HG03045 (cell line): ENCODE measurements around the gene KAZN.

ENCODE experiments used
- ATAC-seq: cut with Tn5 transposase; IDR thresholded peaks from one replicate; pipeline ENCODE4 v1.9.1; 2021; ENCODE audit warnings: mild to moderate bottlenecking, moderate library complexity; ENCODE audit not compliant: unreplicated experiment

KAZN gene

DNA sequence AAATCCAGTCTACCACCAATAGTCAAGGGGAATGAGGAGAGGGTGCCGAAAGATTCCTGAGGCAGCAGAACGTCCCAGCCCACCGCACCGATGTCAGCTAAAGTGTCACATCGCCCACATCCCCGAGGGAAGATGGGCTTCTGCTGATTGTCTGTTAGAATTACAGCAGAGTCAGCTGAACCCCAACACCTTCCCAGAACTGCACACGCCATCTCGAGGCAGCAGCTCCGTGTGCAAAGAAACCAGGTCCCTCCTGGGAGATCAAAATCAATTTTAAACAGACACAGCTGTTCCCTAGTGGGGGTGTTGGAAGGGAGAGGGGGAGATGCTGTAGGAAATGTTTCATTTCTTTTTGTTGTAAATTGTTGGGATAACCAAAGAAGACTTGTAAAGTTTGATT is 12.8 kb upstream of the KAZN start:
- ATAC-seq: no peak

DNA sequence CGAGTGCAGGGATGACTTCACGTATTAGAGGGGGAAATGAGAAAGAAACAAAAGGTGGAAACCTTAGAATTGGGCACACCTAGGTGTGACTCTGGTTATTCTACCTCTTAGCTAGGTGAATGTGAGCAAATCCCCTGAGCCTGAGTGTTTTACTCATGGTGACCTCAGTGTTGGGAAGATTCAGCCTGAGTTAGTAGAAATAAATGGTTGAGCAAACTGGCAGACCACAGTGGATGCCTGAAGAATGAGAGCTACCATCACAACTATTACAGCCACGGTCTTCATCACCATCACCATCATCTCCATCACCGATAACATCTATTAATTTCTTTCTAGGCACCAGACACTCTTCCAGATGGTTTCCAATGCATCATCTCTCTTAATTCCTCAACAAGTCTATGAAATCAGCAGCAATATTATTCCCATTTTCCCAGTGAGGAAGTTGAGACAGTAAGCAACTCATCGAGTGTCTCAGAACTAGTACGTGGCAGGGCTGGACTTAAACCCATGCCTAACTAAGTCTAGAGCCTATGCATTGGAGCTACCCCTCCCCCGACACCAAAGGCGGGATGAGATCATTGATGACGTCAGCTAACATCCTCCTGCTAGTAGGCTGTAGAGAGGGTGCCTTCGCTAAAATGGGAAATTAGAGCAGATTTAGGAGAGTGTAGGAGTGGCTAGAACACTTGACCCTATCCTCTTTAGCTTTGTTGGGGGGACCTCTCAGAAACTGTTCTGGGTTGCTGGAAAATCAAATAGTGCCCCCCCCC is 7.9 kb upstream of the KAZN start:
- no peak for ATAC-seq

DNA sequence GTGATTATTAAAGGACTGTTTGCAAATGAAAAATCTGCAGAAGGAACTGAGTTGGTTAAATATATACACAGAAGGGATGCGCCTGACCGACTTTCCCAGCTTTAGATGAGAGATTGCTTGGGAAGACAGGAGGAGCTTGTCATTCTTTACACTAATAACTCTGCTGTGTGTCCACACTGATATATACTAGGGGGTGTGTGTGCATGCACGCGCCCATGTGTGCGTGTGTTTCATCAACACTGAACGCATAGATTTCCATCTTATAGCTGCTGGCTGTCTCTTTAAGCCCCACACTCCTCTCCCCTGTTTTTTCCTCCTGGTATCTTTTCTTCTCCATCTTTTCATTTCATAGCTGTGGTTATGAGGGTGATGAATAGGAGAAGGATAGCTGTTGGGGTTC is 6.9 kb upstream of the KAZN start:
- no peak for ATAC-seq

DNA sequence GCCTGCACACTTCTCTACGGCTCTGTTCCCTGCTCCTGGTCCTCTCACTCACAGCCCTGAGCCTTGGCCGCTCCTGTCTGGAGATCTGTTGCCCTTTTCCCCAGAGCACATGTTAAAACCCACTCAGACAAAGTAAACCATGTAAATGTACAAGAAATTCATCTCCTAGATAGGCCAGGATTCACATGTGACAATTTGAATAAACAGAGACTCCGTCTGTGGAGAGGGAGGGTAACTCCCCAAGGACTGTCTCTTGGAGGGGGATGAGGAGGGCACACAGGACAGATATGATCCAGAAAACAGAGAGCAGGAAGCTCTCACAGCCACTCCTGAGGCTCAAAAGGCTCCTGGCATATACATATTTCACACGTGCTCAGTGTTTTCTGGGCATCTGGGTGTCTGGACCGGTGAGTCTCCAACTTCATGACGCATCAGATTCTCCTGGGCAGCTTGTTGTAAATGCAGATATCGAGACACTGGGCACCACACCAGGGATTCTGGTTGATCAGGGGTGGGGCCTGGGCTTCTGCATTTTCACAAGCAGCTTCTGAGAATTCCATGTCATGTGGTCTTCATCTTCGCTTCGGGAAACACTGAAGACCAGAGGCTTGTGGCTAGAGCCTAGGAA is 6.4 kb upstream of the KAZN start:
- ATAC-seq: no peak

DNA sequence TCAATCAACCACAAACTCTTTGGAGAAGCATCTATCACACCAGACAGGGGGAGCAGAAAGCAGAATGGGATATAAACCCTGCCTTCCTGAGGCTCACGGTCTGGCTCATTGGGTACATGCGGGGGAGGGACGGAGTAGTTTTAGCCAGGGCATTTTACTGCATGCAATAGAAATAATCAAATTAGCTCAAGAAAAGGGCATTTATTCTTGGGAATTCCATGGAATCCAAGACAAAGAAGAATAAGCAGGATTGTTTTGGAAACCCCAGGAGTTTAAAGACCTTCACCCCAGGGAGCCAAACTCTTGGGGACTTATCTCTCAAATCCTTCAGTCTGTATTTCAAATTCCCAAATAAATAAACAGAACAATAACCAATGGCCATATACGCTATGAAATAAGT is 5.2 kb upstream of the KAZN start:
- no peak for ATAC-seq

DNA sequence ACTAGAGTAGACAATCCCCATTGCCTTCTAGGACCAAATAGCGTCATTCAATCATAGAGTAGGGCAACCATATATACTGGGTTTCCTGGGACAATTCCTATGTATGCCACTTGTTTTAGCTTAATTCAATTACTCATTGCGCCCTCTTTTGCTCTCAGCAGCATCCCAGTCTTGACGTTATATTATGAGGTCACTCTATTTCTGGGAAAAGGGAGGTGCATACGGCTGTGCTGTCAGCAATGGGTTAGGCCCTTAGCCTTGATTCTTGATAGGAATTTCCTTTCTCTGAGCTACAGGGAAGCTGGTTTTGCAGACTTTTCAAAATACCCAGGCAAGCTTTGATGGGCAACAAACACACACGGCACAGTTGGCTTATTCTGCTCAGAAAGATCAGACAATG is 4.4 kb upstream of the KAZN start:
- ATAC-seq: no peak

DNA sequence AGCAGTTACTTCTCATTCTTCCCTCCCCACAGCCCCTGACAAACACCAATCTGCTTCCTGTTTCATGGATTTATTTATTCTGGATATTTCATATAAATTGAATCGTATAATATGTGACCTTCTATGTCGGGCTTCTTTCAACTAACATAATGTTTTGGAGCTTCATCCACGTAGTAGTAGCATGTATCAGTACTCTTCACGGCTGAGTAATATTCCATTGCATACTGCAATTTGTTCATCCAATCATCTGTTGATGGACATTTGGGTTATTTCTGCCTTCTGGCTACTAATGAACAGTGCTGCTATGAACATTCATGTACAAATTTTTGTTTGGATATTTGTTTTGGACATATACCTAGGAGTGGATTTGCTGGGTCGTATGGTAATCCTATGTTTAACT is 1.9 kb upstream of the KAZN start:
- no peak for ATAC-seq

DNA sequence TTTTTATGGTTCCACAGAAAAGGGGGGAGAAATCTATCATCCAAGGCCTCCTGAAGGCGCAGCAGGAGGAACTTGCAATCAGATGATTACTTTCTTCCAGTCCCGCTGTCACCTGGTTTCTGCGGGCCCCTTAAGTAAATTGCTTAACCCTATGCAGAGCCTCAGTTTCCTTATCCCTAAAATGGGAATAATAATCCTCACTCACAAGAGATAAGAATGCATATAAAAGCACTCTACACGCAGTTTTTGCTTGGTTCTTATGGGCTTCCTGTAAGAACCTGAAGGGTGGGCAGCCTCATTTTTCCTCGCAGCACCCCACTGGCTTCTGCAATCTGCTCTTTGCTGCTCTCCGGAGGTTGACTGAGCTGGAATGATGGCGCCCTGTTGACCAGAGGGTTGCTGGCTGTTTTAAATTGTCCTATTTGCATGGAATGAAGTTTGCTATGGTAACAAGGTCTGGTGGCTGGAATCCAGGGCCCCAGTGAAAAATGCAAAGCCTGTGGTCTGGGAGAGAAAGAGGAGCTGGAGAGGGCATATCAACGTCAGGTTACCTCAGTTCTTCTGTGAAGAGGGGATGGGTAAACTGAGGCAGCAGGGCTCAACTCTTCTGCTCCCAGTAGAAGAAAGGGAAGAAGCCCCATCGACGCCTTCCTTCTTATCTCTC is 1.0 kb upstream of the KAZN start:
- ATAC-seq: no peak

DNA sequence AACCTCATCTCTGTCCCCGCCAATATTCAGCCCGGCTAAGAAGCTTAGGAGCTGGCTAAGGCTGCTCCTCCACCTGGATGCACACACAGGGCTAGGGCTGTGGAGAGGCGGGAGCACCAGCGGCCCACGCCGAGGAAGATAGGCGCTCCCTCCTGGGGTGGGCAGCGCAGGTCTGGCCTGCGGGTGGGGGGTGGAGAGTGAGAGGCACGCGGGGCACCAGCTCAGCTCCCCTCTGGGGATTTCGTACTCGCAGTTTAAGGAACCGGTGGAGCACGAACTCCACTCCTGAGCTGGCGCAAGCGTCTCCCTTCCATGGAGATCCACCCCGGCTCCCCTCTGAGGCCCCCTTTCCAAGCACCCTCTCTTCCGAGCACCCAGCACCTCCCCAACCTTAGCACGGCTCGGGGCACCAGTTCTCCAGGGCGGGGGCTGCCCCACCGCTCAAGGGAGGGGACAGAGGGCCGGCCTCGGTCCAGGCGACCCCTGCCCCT is 433 bp upstream of the KAZN start:
- no peak for ATAC-seq

DNA sequence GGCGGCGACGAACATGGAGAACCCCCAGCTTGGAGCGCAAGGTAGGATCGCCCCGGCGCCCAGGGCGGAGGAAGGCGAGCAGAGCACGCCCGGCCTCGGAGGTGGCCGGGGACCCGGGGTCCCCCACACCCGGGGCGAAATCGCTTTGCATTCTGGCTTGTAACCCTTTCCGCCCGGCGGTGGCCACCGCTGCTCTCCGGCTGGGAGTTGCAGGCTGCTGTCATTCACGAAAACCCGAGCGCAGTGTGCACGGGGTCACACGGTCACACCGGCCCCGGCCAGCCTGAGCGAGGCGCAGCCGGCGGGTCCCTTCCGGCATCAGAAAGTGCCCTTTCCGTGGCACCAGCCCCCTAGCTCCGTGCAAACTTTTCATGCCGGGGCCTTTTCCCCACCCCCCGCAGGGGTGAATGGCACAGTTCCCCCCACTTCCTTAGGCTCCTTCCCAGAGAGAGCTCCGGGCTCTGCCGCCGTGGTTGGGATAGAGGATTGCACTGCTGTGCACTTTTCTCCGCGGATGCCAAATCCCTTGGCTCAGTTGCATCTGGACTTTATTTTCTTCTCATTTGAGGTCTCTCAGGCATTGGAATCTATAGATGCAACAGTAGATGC is 802 bp downstream of the KAZN start:
- no peak for ATAC-seq

DNA sequence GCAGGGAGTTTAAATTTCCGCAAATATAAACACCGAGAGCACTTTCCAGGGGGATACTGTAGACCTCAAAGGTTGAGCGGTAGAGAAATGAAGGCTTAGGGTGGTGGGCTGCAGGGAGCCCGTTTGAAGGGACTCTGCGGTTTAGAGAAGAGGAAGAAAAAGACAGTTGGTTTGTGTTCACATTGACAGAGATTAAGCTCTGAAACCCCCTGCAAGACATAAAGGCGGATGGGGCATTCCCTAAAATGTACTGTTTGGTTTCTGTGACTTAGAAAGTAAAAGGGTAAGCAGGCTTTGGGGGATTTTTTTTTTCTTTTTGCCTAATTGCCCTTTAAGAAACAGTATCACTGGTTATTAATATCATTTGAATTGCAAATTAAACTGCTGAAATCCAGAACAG is 1.3 kb downstream of the KAZN start:
- no peak for ATAC-seq

DNA sequence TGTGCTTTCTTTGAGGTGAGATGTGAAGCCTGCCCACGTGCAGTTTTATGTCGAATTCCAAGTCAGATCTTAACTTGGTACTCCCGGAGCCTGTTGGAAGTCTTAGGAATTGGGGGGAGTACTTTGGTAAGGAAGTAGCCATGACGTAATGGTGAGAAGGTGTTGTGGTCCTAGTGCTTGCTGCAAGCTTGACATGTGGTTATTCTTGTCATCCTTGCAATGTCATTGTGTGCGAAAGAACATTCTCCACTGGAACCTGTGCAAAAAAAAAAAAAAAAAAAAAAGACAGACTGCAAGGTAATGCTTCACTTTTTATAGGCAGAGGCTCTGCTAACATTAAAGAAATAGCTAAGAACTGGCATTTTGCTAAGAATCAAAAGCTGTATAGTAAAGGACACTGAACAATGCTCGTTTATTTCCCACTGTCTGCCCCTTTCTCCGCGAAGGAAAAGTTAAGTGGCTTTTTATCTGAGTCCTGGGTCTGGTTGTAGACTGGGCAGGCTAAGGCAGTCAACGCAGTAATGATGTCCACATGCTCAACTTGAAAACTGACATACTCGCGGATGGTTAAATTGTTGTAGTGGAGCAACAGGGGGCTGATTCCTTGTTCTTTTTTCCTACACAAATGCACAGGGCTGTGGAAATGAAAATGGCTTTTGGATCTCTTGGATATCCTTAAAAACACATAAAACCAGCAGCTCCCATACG is 2.1 kb downstream of the KAZN start:
- no peak for ATAC-seq

DNA sequence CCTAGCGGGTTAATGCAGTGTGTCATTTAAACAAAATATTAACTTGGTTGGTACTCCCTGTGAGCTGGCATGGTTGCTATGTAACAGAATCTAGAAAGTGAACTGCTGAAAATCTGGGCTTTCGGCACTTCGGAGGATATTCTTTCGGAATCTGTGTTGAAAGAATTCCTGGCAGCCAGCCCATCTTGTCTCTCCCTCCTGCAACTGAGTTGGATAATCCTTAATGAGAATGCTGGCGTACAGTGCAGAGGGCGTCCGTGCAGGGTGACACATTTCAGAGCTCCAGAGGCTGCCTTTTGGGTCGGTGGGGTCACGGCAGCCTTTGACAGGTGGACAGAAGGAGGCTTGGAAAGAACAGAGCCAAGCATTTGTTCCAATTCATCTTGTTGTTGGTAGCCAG is 3.7 kb downstream of the KAZN start:
- ATAC-seq: no peak

DNA sequence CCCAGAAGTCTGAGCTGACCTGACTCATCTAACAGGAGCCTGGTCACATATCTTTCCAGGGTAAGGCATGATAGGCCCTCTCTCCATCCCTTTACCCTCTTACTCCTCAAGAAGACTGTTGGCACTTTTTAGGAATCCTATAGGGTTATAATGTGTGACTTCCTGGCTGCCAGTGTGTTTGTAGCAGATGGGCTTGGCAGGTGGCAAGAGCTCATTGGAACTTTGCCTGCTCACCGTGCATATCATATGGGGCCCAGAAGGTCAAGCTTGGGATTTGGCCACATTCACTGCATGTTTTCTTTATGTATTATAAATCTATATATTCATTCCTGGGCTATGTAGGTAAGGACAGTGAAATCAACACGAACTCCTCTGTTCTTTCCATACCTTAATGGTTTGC is 5.2 kb downstream of the KAZN start:
- no peak for ATAC-seq

DNA sequence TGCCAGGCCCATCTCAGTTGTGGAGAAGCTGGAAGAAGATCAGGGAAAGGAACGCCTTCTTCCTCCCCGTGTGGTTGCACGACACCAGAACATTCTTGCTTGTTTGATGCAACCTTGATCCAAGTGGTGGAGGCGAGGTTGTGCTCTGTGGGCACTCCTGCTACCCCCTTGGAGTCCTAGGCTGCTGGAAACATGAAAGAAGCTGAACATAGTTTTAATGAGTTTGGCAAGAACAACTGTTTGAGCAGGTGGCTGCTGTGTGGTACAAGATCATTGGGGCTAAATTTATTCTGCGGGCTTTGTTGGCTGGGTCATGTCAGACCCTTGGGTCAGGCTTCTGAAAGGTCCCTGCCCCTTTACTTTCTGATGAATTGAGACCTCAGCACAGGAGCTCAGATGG is 5.9 kb downstream of the KAZN start:
- no peak for ATAC-seq

DNA sequence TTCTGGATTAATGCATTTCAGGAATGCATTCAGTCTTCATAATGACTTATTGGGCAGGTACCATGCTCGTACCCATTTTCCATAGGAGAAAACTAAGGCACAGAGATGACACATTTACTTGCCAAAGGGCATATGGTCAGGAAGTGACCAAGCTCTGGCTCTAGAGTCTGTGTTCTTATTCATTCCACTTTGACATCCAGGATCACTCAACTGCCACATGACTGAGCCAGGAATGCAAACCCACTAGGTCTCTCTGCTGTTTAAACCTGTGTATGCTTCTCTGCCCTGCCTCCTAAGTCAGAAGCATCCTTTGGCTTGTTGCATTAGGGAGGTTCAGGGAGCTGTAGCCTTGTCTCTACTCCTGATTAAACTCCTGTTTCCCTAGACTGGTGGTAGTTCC is 7.5 kb downstream of the KAZN start:
- ATAC-seq: no peak

DNA sequence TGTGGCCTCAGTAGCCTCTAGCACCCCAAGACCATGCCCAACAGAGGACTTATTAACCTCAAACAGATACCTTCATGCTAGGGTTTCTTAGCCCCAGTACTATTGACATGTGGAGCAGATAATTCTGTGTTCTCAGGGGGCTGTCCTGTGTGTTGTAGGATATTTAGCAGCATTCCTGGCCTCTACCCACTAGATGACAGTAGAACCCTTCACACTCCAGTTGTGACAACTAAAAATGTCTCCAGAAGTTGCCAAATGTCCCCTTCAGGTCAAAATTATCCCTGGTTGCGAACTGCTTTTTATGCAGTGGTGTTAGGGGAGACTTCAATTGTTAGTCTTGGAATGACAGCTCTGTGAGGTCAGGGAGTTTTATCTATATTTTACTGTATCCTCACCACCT is 8.1 kb downstream of the KAZN start:
- ATAC-seq: no peak

DNA sequence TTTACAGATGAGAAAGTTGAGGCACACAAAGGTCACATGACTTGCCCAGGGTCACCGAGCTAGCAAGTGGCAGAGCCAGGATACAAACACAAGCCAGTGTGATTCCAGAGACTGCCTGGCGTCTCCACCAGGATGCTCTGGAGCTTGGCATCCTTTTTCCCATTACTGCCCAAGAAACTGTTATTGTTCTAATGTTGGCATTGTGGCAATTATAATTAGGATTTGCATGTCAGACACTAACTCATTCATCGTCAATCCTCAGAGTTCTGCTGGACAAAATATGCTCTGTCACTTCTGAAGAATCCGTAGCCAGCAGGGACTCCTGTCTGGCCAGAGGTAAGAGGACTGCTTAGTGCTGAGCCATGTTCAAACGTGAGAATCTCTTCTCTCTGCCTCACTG is 8.8 kb downstream of the KAZN start:
- no peak for ATAC-seq

DNA sequence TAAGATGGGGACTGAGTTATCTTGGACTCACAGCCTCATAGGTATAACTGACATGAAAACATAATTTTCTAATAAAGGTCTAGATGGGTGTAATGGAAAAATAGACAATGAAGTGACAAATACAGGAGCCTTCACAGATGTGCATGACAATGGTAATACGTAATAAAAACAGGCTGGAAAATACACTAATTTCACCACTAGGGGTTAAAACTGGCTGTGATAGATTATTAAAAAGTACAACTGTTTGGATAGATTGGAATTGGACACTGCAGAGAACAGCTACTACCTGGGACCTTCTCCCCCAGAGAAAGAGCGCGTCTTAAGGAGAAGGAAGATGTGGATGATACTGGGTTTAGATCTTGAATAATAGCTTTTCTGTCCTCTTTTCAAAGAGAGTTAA is 9.8 kb downstream of the KAZN start:
- no peak for ATAC-seq

DNA sequence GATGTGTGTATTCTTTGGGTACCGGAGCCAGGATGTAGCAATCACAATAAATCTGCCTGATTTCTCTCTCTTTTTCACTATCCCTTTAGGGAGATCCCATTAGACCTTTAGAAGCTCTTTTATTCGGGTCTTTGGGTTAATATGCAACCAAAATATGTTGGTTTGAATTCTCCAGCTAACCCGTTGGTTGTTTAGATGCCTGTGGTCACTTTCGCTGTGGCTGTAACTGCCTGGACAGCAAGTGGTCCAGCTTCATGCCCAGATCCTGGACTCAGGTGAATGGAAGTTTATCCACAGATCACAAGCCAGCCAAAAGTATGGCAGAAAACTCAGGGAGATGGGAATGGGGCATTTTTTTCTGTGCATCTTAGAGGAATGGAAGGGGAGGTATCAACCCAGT is 12.3 kb downstream of the KAZN start:
- no peak for ATAC-seq

DNA sequence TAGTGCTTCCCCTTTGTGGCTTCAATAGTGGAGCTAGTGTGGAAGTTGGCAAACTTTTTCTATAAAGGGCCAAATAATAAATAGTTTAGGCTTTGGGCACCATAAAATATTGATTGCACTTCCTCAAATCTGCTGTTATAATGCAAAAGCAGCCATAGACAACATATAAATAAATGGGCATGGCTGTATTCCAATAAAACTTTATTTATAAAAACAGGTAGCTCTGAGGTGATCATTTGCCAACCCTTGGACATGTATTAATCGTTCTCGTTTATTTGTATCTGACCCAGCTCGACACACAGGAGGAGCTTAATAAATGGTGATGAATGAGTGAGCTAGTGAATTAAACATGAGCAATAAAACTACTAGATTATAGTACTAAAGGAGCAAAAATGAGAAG is 13.3 kb downstream of the KAZN start:
- ATAC-seq: no peak
